ENCODE measurements around the gene TM9SF1.

TM9SF1 gene

GRCh38 chr14:24145219-24145618, 50.0 kb downstream of the TM9SF1 start:
- no peak for DNase-seq
- Histone ChIP-seq H3K9me3 (ENCODE audit: insufficient read depth, low read length, severe bottlenecking) (no peaks in the 10 kb centered on the region), H3K4me3 (ENCODE audit: low read depth in 1 of 2, low read length in 2 of 2) (peak overlapping the region; percentile 67 to 76; a peak in 3 of 4 replicates), H3K79me2 (ENCODE audit: insufficient read depth, low read length) (peaks cover 65% of the 10 kb centered on the region), H4K20me1 (ENCODE audit: insufficient read depth, low read length) (peaks cover 26% of the 10 kb centered on the region), H3K27me3 (ENCODE audit: insufficient read depth, low read length, poor library complexity) (no peaks in the 10 kb centered on the region), H3K4me2 (ENCODE audit: insufficient read depth, low read length) (peak overlapping the region; percentile 93), H3K36me3 (ENCODE audit: insufficient read depth, low read length) (peaks cover 56% of the 10 kb centered on the region), H3K9ac (ENCODE audit: low read depth, low read length) (peak overlapping the region; percentile 81), H2AFZ (ENCODE audit: low read depth, low read length) (no peak overlapping the region), H3K27ac (ENCODE audit: low read length) (peak overlapping the region; percentile 92), H3K4me1 (ENCODE audit: insufficient read depth, low read length) (peaks cover 69% of the 10 kb centered on the region)
- TF ChIP-seq EZH2 (IDR thresholded peaks at IDR 0.05; ENCODE audit: borderline replicate concordance, low read depth, low read length, severe bottlenecking) (no peak), CTCF (IDR thresholded peaks at IDR 0.05; ENCODE audit: borderline replicate concordance, extremely low read depth, low read length, poor library complexity, severe bottlenecking) (no peak)
- ATAC-seq (ENCODE audit: insufficient read depth, low read depth), result no peak

DNA sequence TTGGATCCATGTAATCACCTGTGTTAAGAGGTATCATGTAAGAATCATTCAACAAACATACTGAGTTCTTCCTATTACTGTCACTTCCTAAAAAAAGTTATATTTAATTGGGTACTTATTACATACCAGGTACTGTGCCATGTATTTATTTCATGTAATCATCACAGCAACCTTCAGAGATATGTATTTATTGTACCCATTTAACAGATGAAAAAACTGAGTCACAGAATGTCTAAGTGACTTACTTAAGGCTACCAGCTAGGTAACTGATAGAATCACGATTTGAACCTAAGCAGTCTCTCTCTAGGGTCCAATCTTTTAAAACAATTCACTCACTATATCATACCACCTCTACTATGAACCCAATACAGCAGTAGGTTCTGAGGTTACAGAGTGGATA, 50.8 kb downstream of the TM9SF1 start:
- Histone ChIP-seq H3K36me3 (ENCODE audit: insufficient read depth, low read length) (peaks cover 51% of the 10 kb centered on the region), H3K4me1 (ENCODE audit: insufficient read depth, low read length) (peaks cover 70% of the 10 kb centered on the region), H4K20me1 (ENCODE audit: insufficient read depth, low read length) (peaks cover 23% of the 10 kb centered on the region), H3K79me2 (ENCODE audit: insufficient read depth, low read length) (peaks cover 66% of the 10 kb centered on the region), H3K27ac (ENCODE audit: low read length) (no peak overlapping the region), H2AFZ (ENCODE audit: low read depth, low read length) (no peak overlapping the region), H3K4me2 (ENCODE audit: insufficient read depth, low read length) (peak overlapping the region; percentile 93; the same call in 1 of the 2 replicates), H3K4me3 (ENCODE audit: low read depth in 1 of 2, low read length in 2 of 2) (no peak overlapping the region; a peak in 1 of 4 replicates), H3K9me3 (ENCODE audit: insufficient read depth, low read length, severe bottlenecking) (no peaks in the 10 kb centered on the region), H3K9ac (ENCODE audit: low read depth, low read length) (no peak overlapping the region), H3K27me3 (ENCODE audit: insufficient read depth, low read length, poor library complexity) (no peaks in the 10 kb centered on the region)
- TF ChIP-seq EZH2 (IDR thresholded peaks at IDR 0.05; ENCODE audit: borderline replicate concordance, low read depth, low read length, severe bottlenecking) (no peak), CTCF (IDR thresholded peaks at IDR 0.05; ENCODE audit: borderline replicate concordance, extremely low read depth, low read length, poor library complexity, severe bottlenecking) (no peak)
- DNase-seq (no peak), ATAC-seq (ENCODE audit: insufficient read depth, low read depth) (no peak)

DNA sequence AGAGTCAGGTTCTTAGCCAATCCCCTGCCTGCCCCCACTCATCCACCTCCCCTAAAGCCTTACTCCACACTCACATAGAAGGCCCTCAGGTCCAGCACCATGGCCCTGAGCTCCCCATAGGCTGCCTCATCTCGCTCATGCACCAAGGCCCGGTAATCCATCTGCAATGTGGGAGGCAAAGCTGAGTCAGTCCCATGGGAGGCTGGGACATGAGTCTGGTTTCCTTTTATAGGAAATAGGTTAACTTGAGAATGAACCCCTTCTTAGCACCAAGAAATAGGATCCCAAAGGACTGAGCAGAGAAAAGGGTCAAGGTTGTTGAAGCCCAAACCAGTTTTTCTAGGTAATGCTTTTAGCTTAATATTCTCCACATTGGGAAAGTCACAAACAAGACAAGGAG, 51.7 kb downstream of the TM9SF1 start:
- Histone ChIP-seq H3K79me2 (ENCODE audit: insufficient read depth, low read length) (peaks cover 68% of the 10 kb centered on the region), H3K9me3 (ENCODE audit: insufficient read depth, low read length, severe bottlenecking) (no peaks in the 10 kb centered on the region), H3K27ac (ENCODE audit: low read length) (no peak overlapping the region), H3K27me3 (ENCODE audit: insufficient read depth, low read length, poor library complexity) (no peaks in the 10 kb centered on the region), H3K4me1 (ENCODE audit: insufficient read depth, low read length) (peaks cover 70% of the 10 kb centered on the region), H3K4me3 (ENCODE audit: low read depth in 1 of 2, low read length in 2 of 2) (no peak overlapping the region), H3K9ac (ENCODE audit: low read depth, low read length) (no peak overlapping the region), H3K36me3 (ENCODE audit: insufficient read depth, low read length) (peaks cover 52% of the 10 kb centered on the region), H3K4me2 (ENCODE audit: insufficient read depth, low read length) (no peak overlapping the region), H4K20me1 (ENCODE audit: insufficient read depth, low read length) (peaks cover 26% of the 10 kb centered on the region), H2AFZ (ENCODE audit: low read depth, low read length) (no peak overlapping the region)
- ATAC-seq (ENCODE audit: insufficient read depth, low read depth), result no peak
- TF ChIP-seq CTCF (IDR thresholded peaks at IDR 0.05; ENCODE audit: borderline replicate concordance, extremely low read depth, low read length, poor library complexity, severe bottlenecking), result no peak
- TF ChIP-seq EZH2 (IDR thresholded peaks at IDR 0.05; ENCODE audit: borderline replicate concordance, low read depth, low read length, severe bottlenecking), result no peak
- no peak for DNase-seq
